CD4-positive, alpha-beta T cell treated with Interleukin-1 beta for 1 hour (primary cell): ENCODE measurements around the gene CELF3.
"Not testable (repeated sequence)": the region's sequence is repeated elsewhere in the genome, so short reads cannot be mapped to it uniquely, and the experiment has no call there.

ENCODE experiments used
- DNase-seq, 2 donors: peaks; one replicate each; pipeline ENCODE4 v3.0.0-alpha.2; 2020 to 2022

The CELF3 gene

GRCh38 chr1:151716771-151717631, at the start of gene CELF3:
Gene CELF3, minus strand, starts transcription at chr1:151716803. Its CDS starts 783 bp downstream, at chr1:151716020.
- peak; percentile 6 to 25 for DNase-seq

- DNase-seq, result no peak
Observed at GRCh38 chr1:151763990-151764389, 47.4 kb upstream of the CELF3 start.

DNA sequence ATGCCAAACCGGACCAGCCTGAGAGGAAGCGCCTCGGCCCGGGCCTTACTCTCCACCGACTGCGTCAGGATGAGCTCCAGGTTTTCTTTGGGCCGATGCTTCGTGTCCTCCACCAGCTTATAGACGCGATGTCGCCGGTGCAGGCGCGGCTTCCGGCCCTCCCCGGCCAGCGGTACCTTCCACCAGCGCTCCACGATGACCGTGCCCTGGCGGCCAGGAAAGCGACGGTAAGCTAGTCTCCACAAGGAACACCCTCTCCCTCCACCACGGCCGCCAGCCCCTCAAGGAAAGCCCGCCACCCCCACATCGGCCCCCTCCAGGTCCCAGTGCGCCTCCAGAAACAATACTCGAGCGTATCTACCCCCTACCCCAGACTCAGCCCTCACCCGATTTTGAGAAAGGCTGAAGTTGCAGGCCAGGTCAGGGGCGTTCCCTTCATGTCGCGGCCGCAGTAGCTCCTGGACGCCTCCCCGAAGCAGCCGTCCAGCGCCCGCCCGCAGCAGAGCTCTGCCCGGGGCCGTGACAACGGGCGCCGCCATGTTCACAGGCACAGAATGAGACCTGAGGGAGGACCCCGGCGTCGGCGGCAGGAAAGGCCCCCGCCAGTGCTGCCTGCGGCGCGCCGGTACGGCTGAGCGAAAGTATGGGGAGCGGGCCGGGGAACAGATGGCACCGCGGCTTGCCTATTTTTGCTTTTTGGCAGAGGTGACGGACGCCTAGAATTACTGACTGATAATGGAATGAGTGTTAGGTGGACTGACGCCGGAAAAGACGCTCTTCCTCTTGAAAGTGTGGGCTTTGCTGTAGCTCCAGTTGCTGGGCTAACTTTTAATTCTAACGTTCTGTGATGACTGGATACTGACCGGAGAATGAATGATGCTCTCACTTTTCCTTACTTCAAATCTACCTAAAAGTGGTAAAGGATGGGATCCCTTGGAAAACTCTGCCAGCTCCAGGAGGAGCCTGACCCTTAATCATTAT, 46.6 kb upstream of the CELF3 start, which contains the start of gene MRPL9:
Gene MRPL9 (minus strand): TSS at position 556 of the 981 bp plus-strand sequence. CDS start 17 bp downstream, at position 539.
- DNase-seq, result peak; percentile 84 to 86

GRCh38 chr1:151760597-151761385, 44.2 kb upstream of the CELF3 start:
- DNase-seq, result no peak

DNA sequence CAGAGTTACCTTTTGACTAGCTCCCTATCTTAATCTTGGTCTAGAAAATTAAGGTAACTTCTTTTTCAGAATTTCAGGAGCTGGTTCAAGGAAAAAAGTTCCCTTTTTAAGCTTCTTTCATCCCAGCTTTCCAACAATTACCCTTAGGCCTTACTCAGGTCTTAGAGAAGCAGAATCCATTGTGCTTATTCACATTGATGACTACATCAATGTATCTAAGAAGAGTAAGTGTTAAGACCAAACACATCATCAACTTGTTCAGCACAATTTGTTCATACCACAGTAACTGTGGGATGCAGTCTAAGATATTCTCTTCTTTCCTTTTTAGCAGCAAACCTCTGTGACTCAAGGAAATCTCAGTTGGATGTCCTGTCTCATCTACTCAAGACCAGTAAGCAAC, 42.6 kb upstream of the CELF3 start:
- DNase-seq, result no peak

DNA sequence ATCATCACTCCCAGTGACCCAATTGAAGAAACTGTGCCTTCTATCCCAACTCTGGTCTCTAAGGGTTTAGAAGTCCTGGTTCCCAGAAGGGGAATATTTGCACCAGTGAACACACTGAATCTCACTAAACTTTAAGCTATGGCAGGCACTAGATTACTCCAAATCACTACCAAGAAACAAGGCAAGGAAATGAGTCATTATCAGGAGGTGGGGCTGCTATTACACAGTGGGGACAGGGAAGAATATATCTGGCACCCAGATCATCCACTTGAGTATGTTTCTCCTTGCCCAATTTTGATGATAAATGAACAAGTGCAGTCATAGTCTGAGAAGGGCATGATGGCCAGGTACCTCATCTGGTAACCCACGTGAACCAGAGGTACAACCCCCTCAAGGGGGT, 39.7 kb upstream of the CELF3 start:
- no peak for DNase-seq

DNA sequence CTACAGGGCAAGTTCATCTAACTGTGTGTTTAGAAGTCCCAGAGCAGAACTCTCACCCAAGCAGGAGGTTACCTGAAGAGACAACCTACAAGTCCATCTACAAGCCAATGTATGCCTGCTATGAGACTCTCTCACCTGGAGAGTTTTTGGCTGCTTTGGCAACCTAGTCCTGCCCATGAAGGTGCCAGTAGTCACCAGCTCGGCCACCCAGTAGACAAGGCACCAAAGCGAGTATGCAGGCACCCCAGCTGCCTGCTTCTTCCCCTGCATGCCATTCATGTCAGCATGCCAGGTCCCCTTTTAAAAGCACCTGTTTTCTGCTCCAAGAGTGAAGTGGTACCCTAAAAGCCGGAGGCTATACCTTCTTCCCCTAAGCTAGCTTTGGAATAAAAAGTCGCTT, 24.9 kb upstream of the CELF3 start:
- DNase-seq, result no peak

GRCh38 chr1:151739590-151740355, 23.2 kb upstream of the CELF3 start:
- no peak for DNase-seq

GRCh38 chr1:151737479-151737878, 20.9 kb upstream of the CELF3 start:
- no peak for DNase-seq

DNA sequence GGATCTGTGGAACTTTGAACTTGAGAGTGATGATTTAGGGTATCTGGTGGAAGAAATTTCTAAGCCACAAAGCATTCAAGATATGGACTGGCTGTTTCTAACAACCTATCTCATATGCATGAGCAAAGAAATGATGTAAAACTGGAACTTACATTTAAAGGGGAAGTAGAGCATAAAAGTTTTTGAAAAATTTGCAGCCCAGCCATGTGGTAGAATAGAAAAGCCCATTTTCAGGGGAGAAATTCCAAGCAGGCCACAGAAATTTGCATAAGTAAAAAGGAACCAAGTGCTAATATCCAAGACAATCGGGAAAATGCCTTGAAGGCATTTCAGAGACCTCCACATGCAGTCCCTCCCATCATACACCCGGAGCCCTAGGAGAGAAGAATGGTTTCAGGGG, 20.4 kb upstream of the CELF3 start:
- DNase-seq, result no peak

DNA sequence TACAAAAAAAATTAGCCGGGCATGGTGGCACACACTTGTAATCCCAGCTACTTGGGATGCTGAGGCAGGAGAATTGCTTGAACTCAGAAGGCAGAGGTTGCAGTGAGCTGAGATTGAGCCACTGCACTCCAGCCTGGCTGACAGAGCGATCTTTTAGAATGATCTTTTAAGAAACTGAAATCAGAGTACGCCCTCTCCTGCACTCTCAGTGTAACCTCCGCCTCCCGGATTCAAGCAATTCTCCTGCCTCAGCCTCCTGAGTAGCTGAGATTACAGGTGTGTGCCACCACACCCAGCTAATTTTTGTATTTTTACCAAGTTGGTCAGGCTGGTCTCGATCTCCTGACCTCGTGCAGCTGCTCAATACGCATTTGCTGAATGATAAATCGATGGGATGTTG, 17.4 kb upstream of the CELF3 start:
- DNase-seq, result not testable (repeated sequence)

GRCh38 chr1:151733126-151733525, 16.5 kb upstream of the CELF3 start:
- no peak for DNase-seq

DNA sequence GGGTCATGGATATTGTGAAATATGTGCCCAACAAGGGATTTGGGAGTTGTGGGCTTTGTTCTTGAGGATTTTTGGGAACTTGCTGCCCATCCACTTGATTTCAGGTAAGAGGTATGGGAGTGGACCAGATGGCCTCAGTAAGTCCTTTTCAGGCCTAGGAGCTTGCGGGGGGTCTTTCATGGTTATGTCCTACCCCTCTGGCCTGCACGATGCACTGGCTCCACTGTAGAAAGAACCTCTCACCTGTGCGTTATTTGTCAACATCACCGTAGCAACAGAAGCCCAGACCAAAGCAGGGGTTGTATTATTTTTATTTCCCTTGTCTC, 13.3 kb upstream of the CELF3 start:
- DNase-seq, result no peak

- DNase-seq, result no peak
Observed at GRCh38 chr1:151729157-151729965, 12.8 kb upstream of the CELF3 start.

DNA sequence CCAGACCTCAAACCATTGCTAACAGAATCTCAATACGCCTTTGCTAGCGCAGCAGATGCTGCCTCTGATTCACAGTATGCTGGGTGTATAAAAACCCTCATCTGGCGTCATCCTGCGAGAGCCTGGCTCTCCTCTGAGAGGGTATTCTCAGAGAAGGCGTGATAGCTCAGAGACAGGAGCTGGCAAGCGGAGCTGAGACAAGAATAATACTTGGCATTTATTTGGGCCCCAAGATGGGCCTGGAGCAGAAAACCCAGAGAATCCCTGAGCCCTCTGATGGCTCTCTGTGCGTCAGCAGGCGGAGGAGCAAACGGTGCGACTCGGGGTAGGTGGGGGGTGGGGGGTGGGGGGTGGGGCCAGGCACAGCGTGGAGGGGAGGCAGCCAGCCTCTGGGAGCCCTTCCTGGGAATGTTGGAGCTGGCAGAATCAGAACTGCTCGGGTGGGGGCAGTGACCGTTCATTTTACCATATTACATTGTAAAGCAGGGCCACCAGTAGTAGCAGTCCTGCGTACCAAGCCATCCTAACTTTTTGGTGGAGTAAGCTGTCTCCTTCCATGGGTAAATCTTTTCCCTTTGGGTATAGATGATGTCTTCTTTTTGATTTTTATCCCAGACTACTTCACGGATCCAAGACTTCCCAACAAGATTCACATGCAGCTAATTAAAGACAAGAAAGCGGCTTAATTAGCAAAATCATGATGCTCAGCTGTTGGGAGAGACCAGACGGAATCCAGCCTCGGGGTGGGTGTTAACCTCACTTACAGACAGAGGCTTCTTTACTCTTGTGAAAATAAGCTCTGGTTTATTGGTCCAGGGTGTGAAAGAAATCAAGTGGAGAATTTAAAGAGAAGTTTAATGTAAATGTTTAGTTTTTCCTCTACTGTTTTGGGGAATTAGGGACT, 11.8 kb upstream of the CELF3 start:
- DNase-seq, result no peak

DNA sequence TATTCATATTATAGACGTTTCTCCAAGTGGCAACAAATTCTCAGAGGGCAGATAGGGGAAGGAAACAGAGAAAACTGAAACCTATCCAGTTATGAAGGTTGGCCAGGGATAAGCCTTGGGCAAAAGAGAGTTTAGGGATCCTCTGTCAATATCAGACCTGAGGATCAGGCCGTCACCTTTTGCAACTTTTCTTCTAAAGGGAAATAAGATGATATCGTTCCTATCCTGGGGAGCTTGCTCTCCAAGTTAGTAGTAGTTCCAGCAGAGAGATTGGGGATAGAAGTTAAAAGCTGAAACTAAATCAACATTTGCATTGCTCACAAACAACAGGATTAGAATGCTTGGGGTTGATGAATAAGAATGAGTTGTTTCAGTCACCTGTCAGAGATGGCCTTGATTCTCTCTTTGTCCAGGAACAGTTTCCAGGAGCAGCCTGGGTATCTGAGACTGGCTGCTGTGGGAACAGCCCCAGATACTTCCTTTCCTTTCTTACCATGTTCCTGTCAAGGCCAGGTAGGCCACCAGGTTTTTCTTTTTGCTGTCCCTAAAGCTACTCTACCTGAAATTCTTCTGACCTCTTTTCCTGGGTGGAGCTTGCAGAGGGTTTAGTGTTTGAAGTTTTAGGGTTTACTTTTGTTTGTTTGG, 7.2 kb upstream of the CELF3 start:
- DNase-seq, result no peak

- DNase-seq, result no peak
Observed at GRCh38 chr1:151721788-151722510, 5.3 kb upstream of the CELF3 start.

DNA sequence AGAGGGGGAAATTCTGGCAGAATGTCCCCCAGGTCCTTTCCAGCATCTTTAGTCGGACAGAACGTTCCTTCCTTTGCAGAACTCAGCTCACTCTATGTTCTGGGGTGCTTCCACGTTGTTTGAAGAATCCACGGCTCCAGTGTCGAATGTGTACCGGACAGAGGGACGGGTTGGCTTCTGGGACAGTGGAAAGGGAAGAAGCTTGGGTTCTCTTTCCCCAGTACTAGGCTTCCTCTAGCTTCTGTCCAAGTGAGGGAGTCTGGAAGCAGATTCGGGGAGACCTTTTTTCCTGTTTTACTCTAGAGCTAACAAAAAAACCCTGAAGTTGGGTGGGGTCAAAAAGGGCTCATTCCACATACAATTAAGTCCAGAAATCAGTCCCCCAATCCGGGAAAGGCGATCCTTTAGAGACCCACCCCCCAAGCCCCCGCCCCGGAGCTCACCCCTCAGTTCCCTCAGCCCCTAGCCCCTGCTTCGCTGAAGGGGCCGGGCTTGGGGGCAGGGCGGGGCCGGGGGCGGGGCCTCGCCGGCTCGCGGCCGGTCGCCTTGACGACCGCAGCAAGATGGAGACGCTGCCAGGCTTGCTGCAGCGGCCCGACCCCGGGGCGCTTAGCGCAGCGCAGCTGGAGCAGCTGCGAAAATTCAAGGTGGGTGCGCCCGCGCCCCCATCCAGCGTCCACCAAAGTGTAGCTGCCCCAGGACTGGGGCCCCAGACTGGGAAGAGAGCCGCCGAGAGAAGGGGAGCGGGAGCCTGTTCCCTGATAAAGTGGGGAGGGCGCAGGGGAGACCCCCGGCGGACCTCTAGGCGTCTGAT, 4.6 kb upstream of the CELF3 start, which contains the start of gene RIIAD1:
Gene RIIAD1 (plus strand): TSS at position 549 of the 814 bp plus-strand sequence. CDS start 15 bp downstream, at position 564.
- DNase-seq, result peak; percentile 54 to 58
